Central memory CD4-positive, alpha-beta T cell (primary cell): Measurements from ENCODE around the gene MTMR3.
"Not testable (repeated sequence)": the region's sequence is repeated elsewhere in the genome, so short reads cannot be mapped to it uniquely, and the experiment has no call there.

Source experiments
- DNase-seq: peaks from one replicate; pipeline ENCODE4 v3.0.0; 2022

MTMR3 gene

DNA sequence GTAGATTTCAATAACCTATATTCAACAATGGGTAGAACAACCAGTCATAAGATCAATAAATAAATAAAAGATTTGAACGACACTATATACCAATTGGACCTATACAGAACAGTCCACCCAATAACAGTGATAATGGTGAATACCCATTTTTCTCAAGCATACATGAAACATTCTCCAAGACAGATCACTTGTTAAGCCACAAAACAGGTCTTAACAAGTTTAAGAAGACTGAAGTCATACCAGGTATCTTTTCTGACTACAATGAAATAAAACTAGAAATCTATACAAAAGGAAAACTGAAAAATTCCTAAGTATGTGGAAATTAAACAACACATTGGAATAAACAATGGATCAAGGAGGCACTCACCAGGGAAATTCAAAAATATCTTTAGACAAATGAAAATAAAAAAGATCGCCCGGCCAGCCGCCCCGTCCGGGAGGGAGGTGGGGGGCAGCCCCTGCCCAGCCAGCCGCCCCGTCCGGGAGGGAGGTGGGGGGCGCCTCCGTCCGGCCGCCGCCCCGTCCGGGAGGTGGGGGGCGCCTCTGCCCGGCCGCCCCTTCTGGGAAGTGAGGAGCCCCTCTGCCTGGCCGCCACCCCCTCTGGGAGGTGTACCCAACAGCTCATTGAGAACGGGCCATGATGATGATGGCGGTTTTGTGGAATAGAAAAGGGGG lies 176.5 kb downstream of the MTMR3 start:
- DNase-seq: not testable (repeated sequence)

DNA sequence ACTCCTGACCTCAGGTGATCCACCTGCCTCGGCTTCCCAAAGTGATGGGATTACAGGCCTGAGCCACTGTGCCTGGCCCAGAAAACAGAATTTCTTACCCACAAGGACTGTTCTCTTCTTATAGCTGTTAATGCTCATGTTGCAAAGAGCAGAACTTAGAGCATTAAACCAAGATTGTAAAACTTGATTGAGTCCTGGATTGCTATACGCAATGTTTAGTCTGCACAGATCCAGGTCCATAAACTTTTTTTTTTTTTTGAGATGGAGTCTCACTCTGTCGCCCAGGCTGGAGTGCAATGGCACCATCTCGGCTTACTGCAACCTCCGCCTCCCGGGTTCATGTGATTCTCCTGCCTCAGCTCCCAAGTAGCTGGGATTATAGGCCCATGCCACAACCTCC lies 178.1 kb downstream of the MTMR3 start:
- not testable (repeated sequence) for DNase-seq

DNA sequence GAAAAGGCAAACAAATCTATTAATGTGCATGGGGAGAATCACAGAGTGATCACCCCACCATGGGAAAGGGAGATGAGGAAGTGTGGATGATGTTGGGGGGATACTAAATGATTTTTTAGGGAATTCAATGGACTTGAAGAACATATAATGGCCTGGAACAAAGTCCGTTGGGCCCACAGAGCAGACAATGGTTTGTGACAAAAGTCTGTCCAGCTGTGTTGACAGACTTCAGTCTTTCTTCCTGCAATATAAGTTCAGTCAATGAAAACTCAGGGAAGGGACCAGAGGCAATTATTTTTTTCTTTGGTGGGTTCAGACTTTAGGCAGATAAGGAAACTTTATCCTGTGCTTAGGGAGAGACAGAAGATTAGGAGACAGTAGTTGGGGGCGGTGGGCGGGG lies 179.3 kb downstream of the MTMR3 start:
- no peak for DNase-seq

DNA sequence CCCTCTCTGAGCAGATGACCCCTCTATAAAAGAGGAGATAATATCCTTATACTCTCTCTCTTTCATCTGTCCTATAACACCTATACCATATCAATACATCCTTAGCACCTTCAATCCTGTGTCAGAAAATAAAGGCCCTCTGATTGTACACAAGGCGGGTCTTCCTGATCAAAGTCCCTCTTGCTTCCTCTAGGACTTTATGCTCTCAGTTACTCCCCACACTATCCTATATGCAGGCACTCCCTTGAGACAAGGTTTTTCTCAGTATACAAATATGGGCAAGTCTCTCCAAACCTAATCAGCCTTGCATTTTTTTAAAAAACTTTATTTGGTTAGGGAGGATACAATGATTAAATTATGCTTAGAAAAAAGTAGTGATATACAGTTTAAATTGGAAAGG lies 180.0 kb downstream of the MTMR3 start:
- DNase-seq: no peak

DNA sequence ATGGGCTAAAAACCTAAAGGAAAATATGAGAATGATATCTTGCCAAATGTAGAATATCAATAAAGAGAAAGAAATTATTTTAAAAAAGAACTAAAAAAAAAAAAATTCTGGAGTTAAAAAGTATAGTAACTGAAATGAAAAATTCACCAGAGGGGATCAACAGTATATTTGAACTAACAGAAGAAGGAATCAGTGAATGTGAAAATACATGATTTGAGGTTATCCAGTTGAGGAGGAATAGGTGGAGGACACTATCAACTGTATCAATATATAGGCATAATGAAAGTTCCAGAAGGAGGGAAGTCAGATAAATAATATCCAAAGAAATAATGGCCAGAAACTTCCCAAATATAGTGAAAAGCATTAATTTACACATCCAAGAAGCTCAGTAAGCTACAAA lies 181.2 kb downstream of the MTMR3 start:
- no peak for DNase-seq

DNA sequence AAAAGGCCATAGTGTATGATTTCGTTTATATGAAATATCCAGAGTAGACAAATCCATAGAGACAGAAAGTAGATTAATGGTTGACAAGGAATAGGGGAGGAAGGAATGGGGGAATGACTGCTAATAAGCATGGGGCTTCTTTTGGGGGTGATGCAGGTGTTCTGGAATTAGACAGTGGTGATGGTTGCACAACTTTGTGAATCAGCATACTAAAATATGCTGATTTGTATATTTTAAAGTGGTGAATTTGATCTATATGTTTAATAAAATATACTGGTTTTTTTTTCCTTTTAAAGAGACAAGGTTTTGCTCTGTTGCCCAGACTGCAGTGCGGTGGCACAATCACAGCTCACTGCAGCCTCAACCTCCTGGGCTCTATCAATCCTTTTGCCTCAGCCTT lies 190.8 kb downstream of the MTMR3 start:
- no peak for DNase-seq

DNA sequence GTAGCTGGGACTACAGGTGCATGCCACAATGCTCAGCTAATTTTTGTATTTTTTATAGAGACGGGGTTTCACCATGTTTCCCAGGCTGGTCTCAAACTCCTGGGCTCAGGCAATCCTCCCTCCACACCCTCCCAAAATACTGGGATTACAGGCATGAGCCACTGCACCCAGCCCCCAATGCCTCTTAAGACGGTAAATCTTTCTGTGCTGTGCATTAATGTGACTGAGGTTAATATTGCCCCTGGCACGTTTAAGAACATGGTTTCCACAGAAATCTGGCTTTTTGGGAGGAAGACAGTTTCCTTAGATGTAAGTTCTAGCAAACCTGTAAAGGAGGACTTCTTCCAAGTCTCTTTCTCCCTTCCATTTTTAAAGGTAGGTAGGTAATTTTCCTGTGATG lies 191.2 kb downstream of the MTMR3 start:
- DNase-seq: no peak

DNA sequence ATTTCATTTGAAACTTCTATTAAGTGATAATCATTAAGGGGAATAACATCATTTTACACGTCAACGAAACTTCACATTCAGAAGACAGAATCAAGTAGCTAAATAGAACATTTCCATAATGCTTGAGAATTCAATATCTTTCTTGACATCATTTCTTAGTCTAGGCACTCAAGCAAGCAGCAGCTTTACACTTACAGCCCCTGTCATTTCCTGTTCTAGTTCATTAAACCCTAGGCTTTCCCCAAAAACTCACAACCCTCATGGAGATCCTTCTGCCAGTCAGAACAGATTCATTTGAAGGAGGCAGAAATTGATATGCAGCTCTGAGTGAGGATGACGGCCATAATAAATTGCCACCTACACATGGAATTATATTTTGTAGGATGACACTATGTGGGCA lies 192.0 kb downstream of the MTMR3 start:
- no peak for DNase-seq

DNA sequence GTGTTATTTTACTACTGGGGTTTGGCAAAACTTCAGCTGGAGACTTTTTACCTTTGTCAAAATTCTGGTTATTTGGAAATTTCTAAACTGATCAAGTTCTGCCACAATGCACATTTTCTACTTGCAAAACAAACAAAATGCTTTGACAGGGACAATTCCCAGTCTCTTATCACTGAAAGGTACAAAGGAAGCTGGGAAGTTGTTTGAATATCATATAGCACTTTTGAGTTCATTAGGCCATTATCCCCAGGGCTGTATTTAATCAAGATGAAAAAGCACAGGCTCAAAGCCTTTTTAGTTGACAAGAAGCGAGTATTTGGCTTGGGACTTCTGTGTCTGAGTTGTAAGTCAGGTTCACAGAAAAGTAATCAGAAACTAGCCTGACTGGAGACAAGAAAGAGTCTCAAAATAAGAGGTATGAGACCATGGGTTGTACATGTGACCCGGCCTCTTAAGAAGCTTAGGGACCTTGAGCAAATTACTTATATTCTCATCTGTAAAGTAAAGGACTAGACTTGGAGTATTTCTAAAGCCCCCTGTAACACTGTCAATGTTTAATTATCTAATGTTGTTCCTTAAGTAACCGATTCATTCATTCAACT lies 194.4 kb downstream of the MTMR3 start:
- no peak for DNase-seq

DNA sequence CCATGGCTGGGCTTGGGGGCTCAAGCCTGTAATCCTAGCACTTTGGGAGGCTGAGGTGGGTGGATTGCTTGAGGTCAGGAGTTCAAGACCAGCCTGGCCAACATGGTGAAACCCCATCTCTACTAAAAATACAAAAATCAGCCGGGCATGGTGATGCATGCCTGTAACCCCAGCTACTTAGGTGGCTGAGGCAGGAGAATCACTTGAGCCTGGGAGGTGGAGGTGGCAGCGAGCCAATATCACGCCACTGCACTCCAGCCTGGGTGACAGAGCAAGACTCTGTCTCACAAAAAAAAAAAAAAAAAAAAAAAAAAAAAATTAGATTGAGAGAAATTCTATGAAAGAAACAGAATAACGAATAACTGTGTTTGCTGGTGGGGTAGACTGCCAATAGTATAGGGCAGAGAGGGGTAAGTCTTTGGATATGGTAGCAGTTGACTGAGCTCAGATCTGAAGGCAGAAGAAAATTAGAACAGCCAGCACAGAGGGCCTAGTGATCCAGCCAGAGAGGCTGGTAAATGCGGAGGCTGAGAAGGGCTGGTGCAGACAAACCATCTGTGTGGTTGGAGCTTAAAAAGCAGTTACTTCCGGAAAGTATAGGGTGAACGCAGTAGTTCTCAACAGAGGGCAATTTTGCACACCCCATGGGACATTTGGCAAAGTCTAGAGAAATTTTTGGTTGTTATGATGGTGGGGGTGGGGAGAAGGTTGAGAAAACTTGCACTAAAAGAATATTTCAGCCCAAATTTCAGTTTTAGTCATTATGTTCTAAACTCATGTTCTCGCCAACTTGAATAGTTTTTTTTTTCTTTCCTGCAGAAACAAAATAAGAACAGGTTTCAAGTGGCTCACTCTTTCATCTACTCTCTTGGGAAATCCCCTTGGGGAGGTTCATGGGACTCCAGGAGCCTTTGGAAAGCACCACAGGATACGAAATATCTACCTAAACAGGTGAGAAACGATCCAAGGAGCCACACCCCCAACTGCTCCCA lies 195.6 kb downstream of the MTMR3 start:
- DNase-seq: peak; percentile 22

DNA sequence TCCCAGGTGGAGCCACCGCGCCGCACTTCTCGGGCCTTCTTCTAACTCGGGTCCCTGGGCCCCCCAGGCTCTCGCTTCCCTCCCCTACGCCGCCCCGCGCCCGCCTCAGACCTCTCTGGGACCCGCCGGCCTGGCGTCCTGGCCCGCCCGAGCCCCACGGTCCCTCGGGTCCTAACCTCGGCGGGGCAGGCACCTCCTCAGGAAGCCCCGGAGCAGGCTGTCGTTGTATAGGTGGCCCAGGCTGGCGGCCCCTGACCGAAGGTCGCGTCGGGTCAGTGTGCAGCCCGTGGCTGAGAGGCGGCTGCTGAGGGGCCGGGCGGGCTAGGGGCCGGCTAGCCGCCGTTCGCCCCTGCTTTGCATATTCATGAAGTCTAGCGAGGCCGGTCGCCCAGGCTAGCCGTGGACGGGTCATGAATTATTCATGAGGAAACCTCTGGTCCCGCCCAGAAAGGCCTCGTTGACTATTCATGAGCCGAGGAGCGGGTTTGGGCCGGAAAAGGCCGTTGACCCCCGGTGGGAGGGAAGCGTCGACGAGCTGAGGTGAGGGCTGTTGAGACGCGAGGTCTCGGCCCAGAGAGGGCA lies 197.1 kb downstream of the MTMR3 start, which contains the start of gene HORMAD2:
HORMAD2 (plus strand) TSS at position 513 of the 582 bp plus-strand sequence. CDS start 13,489 bp downstream, outside the sequence.
- no peak for DNase-seq
